HEK293 (cell line): Measurements from ENCODE around the gene MAPKAP1.

Experiments
- MZF1 ChIP-seq: fragments of 450-650 bp; formaldehyde crosslinking; IDR thresholded peaks from 2 replicates; pipeline ENCODE4 v1.5.1; 2017; ENCODE audit warnings: missing biosample characterization, missing genetic modification characterization, borderline replicate concordance
- PRDM1 ChIP-seq: fragments of 450-650 bp; formaldehyde crosslinking; IDR thresholded peaks from 2 replicates; pipeline ENCODE4; 2016; ENCODE audit warnings: missing biosample characterization, missing genetic modification characterization
- ZNF768 ChIP-seq: fragments of 450-650 bp; formaldehyde crosslinking; IDR thresholded peaks from 2 replicates; pipeline ENCODE4 v1.5.1; 2018; ENCODE audit warnings: missing biosample characterization, mild to moderate bottlenecking, missing genetic modification characterization
- TF ChIP-seq, protein P1 (sequence below): fragments of 450-650 bp; formaldehyde crosslinking; IDR thresholded peaks from 2 replicates; pipeline ENCODE4 v1.5.1; 2016; ENCODE audit warnings: missing biosample characterization, missing genetic modification characterization
- TF ChIP-seq, protein P2 (sequence below): fragments of 450-650 bp; formaldehyde crosslinking; IDR thresholded peaks from 2 replicates; pipeline ENCODE4 v1.5.1; 2016; ENCODE audit warnings: missing biosample characterization, missing genetic modification characterization

GRCh38 chr9:125580701-125581286, 126.2 kb downstream of the MAPKAP1 start:
- TF ChIP-seq, protein P1, sequence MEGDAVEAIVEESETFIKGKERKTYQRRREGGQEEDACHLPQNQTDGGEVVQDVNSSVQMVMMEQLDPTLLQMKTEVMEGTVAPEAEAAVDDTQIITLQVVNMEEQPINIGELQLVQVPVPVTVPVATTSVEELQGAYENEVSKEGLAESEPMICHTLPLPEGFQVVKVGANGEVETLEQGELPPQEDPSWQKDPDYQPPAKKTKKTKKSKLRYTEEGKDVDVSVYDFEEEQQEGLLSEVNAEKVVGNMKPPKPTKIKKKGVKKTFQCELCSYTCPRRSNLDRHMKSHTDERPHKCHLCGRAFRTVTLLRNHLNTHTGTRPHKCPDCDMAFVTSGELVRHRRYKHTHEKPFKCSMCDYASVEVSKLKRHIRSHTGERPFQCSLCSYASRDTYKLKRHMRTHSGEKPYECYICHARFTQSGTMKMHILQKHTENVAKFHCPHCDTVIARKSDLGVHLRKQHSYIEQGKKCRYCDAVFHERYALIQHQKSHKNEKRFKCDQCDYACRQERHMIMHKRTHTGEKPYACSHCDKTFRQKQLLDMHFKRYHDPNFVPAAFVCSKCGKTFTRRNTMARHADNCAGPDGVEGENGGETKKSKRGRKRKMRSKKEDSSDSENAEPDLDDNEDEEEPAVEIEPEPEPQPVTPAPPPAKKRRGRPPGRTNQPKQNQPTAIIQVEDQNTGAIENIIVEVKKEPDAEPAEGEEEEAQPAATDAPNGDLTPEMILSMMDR (tag by site-specific recombination) = no peak
- TF ChIP-seq MZF1 (no peak), PRDM1 (tag by site-specific recombination) (no peak), ZNF768 (no peak)
- TF ChIP-seq, protein P2, sequence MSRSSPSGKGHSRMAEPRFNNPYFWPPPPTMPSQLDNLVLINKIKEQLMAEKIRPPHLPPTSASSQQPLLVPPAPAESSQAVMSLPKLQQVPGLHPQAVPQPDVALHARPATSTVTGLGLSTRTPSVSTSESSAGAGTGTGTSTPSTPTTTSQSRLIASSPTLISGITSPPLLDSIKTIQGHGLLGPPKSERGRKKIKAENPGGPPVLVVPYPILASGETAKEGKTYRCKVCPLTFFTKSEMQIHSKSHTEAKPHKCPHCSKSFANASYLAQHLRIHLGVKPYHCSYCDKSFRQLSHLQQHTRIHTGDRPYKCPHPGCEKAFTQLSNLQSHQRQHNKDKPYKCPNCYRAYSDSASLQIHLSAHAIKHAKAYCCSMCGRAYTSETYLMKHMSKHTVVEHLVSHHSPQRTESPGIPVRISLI (tag by site-specific recombination) = no peak
